ENCODE data around the gene BAIAP3. TPM values are rescaled to one million over a fixed set of nuclear protein-coding genes. Genes with fewer than 3 reads are reported as not detected.

Gene BAIAP3
- total RNA-seq, 4 donors from 2014 or later = 1.5 to 14.2 (median 1.9) TPM

DNA sequence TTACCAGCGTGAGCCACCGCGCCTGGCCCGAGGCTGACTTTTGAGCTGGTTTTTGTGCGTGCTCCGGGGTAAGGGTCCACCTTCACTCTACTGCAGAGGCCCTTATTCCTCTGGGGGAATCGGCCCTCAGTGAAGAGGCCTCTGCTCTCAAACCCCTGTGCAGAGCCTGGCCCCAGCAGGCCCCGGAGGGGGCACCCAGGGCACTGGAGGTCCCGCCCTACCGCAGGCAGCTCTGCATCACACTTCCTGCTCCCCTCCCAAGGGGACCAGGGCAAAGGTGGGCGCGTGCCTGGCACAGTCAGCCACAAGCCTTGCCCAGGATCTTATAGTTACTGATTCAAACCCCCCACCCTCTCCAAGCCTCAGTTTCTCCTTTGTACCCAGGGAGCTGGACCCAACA lies 27.6 kb upstream of the BAIAP3 start:
- TF ChIP-seq, protein P1, sequence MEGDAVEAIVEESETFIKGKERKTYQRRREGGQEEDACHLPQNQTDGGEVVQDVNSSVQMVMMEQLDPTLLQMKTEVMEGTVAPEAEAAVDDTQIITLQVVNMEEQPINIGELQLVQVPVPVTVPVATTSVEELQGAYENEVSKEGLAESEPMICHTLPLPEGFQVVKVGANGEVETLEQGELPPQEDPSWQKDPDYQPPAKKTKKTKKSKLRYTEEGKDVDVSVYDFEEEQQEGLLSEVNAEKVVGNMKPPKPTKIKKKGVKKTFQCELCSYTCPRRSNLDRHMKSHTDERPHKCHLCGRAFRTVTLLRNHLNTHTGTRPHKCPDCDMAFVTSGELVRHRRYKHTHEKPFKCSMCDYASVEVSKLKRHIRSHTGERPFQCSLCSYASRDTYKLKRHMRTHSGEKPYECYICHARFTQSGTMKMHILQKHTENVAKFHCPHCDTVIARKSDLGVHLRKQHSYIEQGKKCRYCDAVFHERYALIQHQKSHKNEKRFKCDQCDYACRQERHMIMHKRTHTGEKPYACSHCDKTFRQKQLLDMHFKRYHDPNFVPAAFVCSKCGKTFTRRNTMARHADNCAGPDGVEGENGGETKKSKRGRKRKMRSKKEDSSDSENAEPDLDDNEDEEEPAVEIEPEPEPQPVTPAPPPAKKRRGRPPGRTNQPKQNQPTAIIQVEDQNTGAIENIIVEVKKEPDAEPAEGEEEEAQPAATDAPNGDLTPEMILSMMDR (IDR thresholded peaks at IDR 0.05) = no peak
- no peak for DNase-seq (ENCODE audit: low spot score)
- no peak for ATAC-seq (ENCODE audit: low FRiP score)

DNA sequence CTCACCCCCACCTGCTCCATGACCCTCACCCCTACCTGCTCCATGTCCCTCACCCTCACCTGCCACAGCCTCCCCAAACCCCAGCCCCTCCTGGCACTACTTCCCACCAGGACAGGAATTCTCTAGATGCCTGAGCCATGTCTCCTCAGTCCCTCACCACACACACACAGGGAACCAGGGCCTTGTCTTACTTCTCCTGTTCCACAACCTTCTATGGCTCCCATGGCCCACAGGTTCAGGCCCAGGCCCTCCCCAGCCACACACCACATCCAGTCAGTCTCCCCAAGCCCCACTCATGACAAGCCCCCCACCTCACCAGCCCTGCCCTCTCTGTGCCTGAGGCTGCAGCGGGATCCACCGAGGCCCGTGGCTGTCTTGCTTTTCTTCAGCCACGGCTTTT lies 27.1 kb upstream of the BAIAP3 start:
- ATAC-seq (ENCODE audit: low FRiP score) (no peak), DNase-seq (ENCODE audit: low spot score) (no peak)
- TF ChIP-seq, protein P1 (IDR thresholded peaks at IDR 0.05) = no peak

DNA sequence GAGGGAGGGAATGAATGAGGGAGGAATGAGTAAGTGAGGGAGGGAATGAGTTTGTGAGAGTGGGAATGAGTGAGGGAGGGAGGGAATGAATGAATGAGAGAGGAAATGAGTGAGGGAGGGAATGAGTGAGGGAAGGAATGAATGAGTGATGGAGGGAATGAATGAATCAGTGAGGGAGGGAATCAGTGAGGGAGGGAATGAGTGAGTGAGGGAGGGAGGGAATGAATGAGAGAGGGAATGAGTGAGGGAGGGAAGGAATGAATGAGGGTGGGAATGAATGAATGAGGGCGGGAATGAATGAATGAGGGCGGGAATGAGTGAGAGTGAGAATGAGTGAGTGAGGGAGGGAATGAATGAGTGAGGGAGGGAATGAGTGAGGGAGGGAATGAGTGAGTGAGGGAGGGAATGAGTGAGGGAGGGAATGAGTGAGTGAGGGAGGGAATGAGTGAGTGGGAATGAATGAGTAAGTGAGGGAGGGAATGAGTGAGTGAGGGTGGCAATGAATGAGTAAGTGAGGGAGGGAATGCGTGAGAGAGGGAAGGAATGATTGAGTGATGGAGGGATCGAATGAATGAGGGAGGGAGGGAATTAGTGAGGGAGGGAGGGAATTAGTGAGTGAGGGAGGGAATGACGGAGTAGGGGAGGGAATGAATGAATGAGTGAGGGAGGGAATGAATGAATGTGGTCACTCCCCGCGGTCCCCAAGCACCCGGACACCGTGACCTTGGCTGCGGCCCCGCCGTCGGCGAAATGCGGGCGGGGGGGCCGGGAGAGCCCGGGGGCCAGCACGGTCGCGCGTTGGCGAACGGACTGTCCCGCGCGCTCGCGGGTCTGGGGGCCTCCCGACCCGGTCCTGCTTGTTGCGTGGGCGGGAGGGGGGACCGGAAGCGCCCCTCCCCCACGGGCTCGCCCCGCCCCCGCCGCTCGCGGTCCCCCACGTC lies 25.1 kb upstream of the BAIAP3 start:
- ATAC-seq (ENCODE audit: low FRiP score) (peak; percentile 24), DNase-seq (ENCODE audit: low spot score) (no peak)
- TF ChIP-seq, protein P1 (IDR thresholded peaks at IDR 0.05) = no peak

DNA sequence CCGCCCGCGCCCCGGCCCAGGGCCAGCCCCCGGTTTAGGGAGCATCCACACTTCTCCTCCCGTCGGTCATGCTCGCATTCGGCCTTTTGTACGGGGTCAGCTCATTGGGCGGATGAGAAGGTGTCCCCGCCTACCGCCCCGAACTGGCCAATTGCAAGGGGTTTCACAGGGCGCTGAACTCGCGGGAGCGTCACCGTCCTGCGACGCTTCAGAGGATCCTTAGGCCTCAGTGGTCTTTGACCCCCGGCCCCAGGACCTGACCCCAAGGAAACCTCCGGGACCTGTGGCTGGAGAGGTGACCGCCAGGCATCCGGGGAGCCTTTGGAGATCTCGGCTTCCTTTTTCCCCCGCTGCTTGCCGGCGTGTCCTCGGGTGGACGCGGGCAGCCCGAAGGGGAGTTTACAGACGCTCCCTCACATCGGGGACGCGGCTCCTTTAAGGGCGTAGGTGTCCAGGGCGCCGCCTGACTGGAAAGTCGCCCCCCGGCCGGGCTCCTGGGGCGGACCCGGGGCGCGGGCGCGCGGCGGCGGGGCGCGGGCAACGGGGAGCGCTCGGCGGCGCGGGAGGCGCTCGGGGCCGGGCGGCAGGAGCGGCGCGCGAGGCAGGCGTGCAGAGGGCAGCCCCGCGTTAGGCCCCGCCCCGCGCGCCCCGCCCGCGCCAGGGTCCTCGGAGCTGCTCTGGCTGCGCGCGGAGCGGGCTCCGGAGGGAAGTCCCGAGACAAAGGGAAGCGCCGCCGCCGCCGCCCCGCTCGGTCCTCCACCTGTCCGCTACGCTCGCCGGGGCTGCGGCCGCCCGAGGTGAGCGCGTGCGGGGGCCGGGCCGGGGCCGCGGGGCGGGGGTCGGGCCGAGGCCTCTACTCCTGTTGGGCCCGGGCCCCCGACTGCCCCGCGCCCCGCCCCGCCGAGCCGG lies 24.2 kb upstream of the BAIAP3 start, which contains the start of gene UBE2I:
TSS of gene UBE2I (plus strand) at position 660 of the 909 bp plus-strand sequence. CDS start 4,395 bp downstream, outside the sequence.
- ATAC-seq (ENCODE audit: low FRiP score) (peak; percentile 88), DNase-seq (ENCODE audit: low spot score) (peak; percentile 92)
- TF ChIP-seq, protein P1 (IDR thresholded peaks at IDR 0.05) = no peak

DNA sequence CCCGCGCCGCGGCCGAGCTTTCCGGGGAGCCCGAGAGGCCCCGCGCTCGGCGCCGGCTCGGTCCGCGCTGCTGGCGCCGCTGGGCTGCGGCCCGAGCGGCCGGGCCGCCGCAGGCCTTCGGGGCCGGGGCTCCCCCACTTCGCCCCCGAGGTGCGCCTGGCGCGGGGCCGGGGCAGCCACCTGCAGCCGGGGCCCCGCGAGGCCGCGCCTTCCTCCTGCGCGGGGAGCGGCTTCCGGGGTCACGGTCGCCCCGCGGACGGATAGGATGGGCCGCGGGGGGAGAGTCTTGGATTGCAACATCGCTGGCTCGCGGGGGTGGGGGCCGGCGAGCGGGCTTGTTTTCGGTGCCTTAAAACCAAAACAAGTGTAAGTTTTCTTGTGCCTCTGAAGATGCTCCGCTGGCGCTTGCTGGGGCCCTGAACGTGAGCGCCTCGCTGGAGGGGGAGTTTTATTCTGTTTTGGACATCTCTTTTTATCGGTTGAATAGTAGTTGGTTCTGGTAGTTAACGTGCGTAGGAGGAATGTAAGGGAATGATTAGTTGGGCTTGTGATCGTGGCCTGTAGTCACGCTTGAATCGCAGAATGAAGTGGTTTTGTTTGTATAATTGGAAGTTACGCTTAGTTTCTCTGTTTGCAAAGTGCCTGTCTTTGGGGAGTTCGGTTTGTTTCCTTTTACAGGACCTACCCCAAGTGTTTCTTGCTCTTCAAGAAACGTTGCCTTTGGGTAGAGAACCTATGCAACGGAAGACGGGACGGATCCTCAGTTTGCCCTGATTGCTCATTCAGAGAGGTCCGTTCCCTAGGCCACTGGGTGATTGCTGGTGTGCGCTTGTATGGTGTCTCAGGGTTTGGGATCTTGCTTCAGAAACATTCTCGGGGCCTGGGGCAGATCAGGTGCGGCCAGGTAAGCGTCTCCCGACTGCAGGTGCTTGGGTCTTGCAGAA lies 23.3 kb upstream of the BAIAP3 start:
- TF ChIP-seq, protein P1 (IDR thresholded peaks at IDR 0.05) = no peak
- ATAC-seq (ENCODE audit: low FRiP score) (peak; percentile 27), DNase-seq (ENCODE audit: low spot score) (peak; percentile 56)

DNA sequence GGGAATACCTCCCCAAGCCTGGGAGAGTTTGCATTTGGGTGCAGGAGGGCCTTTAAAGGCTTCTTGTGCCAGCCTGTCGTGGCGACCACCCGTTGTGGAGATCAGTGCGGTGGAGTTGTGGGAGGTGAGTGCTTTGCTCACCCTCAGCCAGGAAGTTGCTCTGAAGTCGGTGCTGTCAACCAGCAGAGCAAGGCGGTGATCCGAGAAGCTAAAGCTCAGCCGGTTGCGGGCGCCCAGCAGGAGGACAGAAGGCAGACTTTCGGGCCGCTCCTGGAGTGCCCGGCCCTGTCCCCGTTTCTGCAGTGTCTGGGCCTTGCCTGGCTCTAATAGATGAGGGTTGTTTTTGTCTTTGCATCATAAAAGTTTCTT lies 22.6 kb upstream of the BAIAP3 start:
- ATAC-seq (ENCODE audit: low FRiP score) (no peak), DNase-seq (ENCODE audit: low spot score) (no peak)
- TF ChIP-seq, protein P1 (IDR thresholded peaks at IDR 0.05) = no peak
